ENCODE measurements around the gene GSC2.

GRCh38 chr22:19139001-19139356 lies 11.1 kb downstream of the GSC2 start:
- TF ChIP-seq CTCF (IDR thresholded peaks at IDR 0.05): no peak
- TF ChIP-seq POLR2A (IDR thresholded peaks at IDR 0.05): no peak

Measured in prostate gland (tissue), 2 donors.